Smooth muscle cell of the brain vasculature (primary cell): ENCODE data around the gene AP1S3.
A peak's percentile ranks its signal among the peaks of the same experiment; 100 is the strongest.
"Not testable (repeated sequence)": the region's sequence is repeated elsewhere in the genome, so short reads cannot be mapped to it uniquely, and the experiment has no call there.

ENCODE experiments used
- DNase-seq: peaks from one replicate; pipeline ENCODE4 v3.0.0-alpha.2; 2012; ENCODE audit warnings: low read depth, low spot score

AP1S3 gene

GRCh38 chr2:223853425-223853837 lies 16.0 kb upstream of the AP1S3 start:
- no peak for DNase-seq

GRCh38 chr2:223852281-223852795 lies 15.0 kb upstream of the AP1S3 start:
- DNase-seq: no peak

DNA sequence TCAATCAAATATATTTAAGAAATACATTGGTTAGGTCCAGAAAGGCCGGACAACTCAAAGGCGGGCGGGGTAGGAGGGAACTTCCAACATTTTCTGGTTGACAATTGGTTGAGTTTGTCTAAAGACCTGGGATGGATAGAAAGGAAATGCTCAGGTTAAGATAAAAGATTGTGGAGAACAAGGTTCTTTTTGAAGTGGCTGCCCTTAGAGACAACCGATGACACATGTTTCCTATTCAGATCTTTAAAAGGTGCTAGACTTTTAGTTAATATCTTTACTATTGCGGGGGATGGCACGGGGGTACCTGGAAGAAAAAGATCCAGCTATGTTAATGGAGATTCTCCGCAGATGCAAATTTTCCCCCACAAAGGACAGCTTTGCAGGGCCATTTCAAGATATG lies 10.0 kb upstream of the AP1S3 start:
- DNase-seq: no peak

DNA sequence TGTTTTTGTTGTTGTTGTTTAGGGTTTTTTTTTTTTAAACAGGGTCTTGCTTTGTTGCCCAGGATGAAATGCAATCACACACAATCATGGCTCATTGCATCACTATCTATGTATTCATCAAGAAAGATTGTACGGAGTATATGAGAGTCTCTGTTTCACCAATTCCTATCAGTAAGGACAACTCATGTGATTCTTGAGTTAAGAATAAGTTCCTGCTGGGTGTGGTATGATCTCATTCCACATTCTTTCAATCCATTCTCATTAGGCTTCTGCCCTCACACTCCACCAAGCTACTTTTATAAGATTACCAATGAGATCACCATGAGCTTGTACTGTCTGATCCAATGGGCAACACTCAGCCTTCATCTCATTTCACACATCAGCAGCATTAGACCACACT lies 9.1 kb upstream of the AP1S3 start:
- no peak for DNase-seq

- DNase-seq: no peak
Observed at GRCh38 chr2:223841436-223842190, 4.2 kb upstream of the AP1S3 start.

DNA sequence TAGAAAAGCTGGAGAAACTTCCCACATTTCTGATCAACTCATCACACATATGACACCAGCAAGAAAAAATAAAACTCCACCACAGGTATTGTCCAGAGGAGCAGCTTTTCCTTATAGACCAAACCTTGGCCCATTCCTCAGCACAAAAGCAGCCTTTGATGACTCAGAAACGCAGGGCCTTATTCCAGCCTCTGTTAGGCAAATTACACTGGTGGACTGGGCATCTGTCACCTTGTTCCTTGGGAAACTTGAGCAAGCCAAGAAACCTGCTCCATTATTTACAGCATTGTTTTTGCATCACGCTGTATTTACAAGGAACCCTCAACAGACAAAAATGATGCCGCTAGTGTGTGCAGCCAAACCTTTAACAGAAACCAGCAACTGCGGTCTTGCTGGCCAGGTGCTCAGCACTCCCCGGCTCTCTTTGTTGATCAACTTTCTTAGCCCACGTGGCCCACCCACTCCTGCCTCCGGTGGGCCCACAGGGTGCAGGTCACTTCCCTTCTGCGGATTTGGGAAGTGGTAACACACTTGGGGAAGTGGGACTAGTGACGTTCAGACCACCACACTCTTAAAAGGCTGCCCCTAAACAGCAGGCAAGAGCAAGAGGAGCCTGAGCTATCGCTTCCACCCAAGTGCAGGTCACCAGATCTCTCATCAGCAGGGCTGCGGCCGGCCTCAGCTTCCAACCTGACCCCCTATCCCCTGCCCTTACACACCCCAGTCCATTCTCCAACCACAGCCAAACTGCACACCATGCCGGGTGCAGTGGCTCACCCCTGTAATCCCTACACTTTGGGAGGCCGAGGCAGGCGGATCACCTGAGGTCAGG lies 1.5 kb downstream of the AP1S3 start:
- DNase-seq: no peak

DNA sequence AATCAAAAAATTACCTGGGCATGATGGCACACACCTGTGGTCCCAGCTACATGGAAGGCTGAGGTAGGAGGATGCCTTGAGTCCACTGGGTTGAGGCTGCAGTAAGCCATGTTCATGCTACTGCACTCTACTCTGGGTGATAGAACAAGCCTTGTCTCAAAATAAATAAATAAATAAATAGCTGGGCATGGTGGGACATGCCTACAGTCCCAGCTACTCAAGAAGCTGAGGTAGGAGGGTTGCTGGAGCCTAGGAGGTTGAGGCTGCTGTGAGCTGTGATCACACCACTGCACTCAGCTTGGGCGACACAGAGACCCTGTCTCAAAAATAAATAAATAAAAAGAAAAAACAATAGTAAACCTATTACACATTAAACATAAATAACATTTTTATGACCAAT lies 3.0 kb downstream of the AP1S3 start:
- no peak for DNase-seq

DNA sequence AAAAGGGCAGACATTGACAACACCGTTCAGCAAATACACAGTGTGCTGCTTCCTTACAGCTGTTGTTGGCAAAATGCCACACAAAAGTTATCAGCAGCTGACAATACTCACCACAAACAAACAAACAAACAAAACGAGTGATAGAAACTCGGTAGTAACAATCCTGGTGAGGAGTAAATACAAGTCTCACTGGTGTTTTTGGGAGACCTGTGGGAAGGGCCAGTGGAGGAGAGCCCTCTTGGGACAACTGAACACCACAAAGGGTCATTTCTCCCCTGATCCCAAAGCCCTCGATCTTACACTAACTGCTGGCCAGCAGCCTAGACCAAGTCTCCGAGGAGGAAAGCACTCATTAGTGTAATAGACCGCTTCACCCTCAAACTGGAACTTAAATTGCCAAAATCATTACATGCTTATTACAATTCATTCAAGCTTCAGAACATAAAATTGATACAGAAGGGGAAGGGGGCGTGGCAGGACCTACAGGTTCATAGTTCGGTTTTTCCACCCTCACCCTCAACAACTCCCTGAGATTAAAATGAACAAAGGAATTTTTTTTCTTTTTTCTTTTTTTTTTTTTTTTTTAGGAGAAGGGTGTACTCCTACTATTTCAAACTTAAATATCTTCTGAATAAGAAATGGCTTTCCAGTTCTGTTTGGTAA lies 5.0 kb downstream of the AP1S3 start:
- DNase-seq: no peak

- no peak for DNase-seq
Observed at GRCh38 chr2:223829128-223829527, 8.3 kb downstream of the AP1S3 start.

- DNase-seq: no peak
Observed at GRCh38 chr2:223828314-223828713, 9.1 kb downstream of the AP1S3 start.

DNA sequence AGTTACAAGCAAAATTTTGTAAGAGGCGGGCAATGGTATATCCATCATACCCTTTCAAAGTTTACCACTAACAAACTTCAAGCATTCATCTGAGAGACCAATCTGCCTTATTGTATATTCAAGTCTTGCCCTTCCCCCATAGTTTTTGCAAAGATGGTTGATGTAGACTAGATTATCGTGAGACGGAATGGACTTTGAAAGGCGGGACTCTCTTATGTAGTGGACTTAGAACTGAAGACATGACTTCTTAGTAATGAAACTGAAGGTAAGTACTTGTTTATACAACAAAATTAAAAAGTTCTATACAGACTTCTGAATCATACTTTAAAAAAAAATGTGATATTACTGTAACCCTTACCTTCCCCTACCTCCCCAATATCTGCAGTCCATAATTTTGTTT lies 10.4 kb downstream of the AP1S3 start:
- DNase-seq: no peak

- no peak for DNase-seq
Observed at GRCh38 chr2:223824301-223824700, 13.1 kb downstream of the AP1S3 start.

DNA sequence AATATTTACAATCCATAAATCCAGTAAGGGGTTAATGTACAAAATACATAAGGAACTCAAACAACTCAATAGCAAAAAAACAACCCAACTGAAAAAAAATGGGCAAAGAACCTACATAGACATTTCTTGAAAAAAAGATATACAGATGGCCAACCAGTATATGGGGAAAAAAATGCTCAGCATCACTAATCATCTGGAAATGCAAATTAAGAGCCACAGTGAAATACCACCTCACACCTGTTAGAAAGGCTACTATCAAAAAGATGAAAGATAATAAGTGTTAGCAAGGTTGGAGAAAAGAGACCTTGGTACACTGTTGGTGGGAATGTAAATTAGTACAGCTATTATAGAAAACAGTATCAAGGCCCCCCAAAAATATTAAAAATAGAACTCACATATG lies 14.6 kb downstream of the AP1S3 start:
- DNase-seq: no peak

GRCh38 chr2:223820549-223820948 lies 16.8 kb downstream of the AP1S3 start:
- DNase-seq: no peak

DNA sequence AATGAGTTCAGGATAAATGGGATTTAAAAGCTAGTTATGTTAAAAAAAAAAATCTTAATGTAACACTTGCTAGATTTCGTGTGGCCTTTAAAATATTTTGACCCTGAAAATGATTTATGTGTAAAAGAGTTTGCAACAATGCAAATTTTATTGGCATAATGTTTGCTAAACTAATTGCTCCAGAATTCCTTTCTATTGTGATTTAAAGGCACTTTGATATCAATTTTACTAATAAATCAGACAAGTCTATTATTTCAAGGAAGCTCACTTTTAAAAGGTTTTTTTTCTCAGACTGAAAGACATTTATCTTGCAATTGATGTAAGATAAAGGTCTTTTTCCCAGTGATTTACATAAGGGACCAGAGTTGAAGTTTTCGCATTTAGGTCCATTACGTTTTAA lies 17.5 kb downstream of the AP1S3 start:
- DNase-seq: no peak

DNA sequence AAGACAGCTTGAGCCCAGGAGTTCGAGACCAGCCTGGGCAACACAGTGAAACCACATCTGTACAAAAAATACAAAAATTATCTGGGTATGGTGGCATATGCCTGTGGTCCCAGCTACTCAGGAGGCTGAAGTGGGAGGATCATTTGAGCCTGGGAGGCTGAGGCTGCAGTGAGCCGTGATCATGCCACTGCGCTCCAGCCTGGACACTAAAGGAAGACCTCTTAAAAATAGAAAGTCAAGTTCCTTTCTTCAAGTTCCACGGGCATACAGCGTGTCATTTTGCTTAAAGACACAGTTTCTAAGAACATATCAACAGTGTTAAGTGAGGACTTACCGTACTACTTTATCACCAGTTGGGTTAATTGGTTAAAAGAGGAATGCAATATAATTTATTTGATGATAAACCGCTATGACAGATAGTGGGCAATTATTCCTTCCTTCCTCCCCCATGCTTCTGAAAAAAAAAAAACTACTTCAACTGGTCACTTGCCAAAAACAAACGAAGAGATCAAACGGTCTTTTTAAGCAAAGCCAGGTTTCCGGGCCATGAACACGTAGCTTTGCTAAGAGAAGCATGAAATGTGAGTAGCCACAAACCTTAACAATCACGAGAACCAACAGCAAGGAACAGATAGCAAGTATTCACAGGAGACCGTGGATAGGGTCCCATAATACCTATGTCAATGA lies 21.4 kb downstream of the AP1S3 start:
- no peak for DNase-seq

GRCh38 chr2:223815186-223815883 lies 22.0 kb downstream of the AP1S3 start:
- DNase-seq: peak; percentile 72

DNA sequence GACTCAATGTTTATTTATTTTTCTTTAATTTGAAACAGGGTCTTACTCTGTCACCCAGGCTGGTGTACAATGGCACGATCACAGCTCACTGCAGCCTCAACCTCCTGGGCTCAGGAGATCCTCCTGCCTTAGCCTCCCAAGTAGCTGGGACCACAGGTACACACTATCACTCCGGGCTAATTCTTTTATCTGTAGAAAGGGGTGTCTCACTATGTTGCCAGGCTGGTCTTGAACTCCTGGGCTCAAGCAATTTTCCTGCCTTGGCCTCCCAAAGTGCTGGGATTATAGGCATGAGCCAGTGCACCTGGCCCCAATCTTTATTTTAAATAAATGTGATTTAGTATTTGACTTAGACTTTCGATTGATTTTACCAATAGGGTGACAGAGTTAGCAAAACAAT lies 22.6 kb downstream of the AP1S3 start:
- DNase-seq: not testable (repeated sequence)

DNA sequence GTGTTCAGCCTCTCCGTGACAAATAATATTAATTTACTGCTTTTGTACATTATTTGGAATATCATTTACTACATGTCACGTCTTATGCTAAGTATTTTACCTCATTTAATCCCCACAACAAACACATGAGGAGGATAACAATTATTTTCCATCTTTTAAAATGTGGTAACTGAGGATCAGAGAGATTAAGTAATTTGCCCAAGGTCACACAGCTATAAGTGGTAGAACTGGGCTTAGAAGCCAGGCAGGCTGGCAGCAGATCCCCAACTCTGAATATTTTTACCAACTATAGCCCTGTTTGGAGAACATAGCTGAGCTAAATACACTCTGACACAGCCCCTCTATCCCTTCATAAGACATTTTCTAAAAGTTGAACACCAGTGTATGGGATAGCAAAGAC lies 24.1 kb downstream of the AP1S3 start:
- DNase-seq: no peak

DNA sequence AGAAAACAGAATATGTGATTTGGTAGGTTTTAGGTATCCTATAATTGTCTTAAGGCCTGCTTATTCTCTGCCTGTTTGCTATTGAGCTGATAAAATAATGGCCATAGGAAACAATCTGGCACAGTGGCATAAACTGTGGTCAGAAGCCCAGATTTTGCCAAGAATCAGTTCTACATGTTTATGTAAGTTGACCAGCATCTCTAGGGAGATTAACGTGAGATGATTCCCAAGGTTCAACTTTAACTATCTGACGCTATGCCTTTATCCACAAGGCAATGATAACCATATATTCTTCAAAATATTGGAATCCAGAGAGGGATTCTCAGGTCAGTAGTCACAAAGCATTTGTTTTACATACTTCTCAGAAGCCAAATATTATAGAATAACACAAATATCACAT lies 25.6 kb downstream of the AP1S3 start:
- no peak for DNase-seq

DNA sequence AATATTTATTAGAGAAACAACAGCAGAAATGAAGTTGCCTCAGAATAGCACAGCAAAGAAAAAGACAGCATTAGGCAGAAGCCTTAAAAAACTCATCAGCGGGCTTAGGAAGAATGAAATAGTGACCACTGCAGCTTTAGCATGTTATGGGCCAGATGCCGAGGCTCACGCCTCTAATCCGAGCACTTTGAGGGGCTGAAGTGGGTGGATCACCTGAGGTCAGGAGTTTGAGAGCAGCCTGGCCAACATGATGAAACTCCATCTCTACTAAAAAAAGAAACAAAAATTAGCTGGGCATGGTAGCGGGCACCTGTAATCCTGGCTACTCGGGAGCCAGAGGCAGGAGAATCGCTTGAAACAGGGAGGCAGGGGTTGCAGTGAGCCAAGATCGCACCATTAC lies 32.4 kb downstream of the AP1S3 start:
- DNase-seq: no peak
